Right atrium auricular region (tissue), 2 donors: Measurements from ENCODE around the gene CIAPIN1. TPM values are rescaled to one million over a fixed set of nuclear protein-coding genes. Genes with fewer than 3 reads are reported as not detected.

Experiments used
- DNase-seq: peaks from one replicate; pipeline ENCODE4 v3.0.0-alpha.2; 2019; ENCODE audit warnings: low spot score
- H3K27ac ChIP-seq, 2 donors: fragments of 200-600 bp; sonication (generic); 1 replicate in 1 of 2; 2 replicates in 1 of 2; pipeline ENCODE4 v1.5.1; 2016 to 2019
- H3K27me3 ChIP-seq, 2 donors: fragments of 200-600 bp; sonication (generic); one replicate each; pipeline versions ENCODE4 v1.5.1 to v1.6.0; 2017 to 2019
- H3K36me3 ChIP-seq: fragments of 200-600 bp; sonication (generic); one replicate; pipeline ENCODE4 v1.5.1; 2016
- H3K4me1 ChIP-seq, 2 donors: fragments of 200-600 bp; sonication (generic); one replicate each; pipeline versions ENCODE4 v1.5.1 to v1.6.0; 2017 to 2019
- H3K4me3 ChIP-seq, 2 donors: fragments of 200-600 bp; sonication (generic); 1 replicate in 1 of 2; 2 replicates in 1 of 2; pipeline ENCODE4 v1.5.1; 2017 to 2019; ENCODE audit warnings: mild to moderate bottlenecking in 1 of 2, moderate library complexity in 1 of 2
- H3K9me3 ChIP-seq, 2 donors: fragments of 200-600 bp; sonication (generic); one replicate each; pipeline ENCODE4 v1.5.1; 2019
- CTCF ChIP-seq, 2 donors: fragments of 200-600 bp; sonication (generic); IDR thresholded peaks; one replicate each; pipeline ENCODE4 v1.5.1; 2019; ENCODE audit warnings: antibody characterized with exemption in 2 of 2
- total RNA-seq, 2 donors: library from RNA; depleted of rRNA; stranded (reverse); fragments of >200 nt; gene quantifications; one replicate each; pipeline ENCODE4 v1.1.0, GENCODE V29; 2016

CIAPIN1 gene
- total RNA-seq, 2 donors from 2014 or later, result 33.0 to 34.4 TPM

GRCh38 chr16:57480754-57481230 lies 33.6 kb upstream of the CIAPIN1 start:
- Histone ChIP-seq H3K9me3 (no peaks in the 10 kb centered on the region), H3K4me3 (no peak overlapping the region), H3K36me3 (no peaks in the 10 kb centered on the region), H3K27ac (peak overlapping the region; percentile 47 to 71), H3K4me1 (peaks cover 0 to 63% of the 10 kb centered on the region in 2 donors), H3K27me3 (no peaks in the 10 kb centered on the region)
- no peak for DNase-seq
- no peak for TF ChIP-seq CTCF (IDR thresholded peaks at IDR 0.05)

DNA sequence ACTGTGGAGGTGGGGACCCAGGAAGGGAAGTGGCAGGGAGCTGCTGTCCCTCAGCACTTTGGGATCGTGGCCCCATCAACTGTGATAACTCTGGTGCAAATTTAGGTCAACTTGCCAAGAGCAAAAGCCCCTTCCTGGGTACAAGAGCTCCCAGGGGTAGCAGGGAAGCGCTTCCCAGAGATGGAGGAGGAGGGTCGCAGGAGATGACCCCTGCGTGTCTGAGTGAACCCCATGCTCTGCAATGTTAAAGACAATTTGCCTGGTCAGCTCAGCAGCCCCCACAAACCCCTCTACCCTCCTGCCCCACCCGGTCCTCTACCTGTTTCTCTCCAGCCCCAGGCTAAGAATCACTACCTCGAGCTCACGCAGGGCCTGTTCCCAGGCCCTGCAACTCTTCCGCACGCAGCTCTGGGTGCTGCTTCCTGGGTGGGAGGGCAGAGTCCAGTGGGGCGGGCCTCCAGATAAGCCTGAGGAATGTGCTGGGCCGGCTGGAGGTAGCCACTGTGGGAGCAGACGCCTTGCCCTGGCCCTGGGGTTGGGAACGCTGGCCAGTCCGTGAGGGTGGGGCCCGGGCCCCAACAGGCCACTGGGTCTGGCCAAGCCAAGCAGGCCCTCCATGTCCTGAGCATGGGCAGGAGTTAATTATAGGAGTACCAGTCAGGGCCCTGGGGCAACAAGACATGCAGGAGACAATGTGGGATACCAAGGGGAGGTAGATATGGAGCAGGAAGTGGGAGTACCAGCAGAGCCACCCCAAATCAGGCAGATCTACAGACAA lies 33.0 kb upstream of the CIAPIN1 start:
- Histone ChIP-seq H3K27ac (peak overlapping the region; percentile 47 to 71), H3K4me3 (peak overlapping the region; percentile 37 to 48), H3K4me1 (peaks cover 0 to 57% of the 10 kb centered on the region in 2 donors), H3K9me3 (no peaks in the 10 kb centered on the region), H3K36me3 (no peaks in the 10 kb centered on the region), H3K27me3 (no peaks in the 10 kb centered on the region)
- DNase-seq, result no peak
- no peak for TF ChIP-seq CTCF (IDR thresholded peaks at IDR 0.05)

DNA sequence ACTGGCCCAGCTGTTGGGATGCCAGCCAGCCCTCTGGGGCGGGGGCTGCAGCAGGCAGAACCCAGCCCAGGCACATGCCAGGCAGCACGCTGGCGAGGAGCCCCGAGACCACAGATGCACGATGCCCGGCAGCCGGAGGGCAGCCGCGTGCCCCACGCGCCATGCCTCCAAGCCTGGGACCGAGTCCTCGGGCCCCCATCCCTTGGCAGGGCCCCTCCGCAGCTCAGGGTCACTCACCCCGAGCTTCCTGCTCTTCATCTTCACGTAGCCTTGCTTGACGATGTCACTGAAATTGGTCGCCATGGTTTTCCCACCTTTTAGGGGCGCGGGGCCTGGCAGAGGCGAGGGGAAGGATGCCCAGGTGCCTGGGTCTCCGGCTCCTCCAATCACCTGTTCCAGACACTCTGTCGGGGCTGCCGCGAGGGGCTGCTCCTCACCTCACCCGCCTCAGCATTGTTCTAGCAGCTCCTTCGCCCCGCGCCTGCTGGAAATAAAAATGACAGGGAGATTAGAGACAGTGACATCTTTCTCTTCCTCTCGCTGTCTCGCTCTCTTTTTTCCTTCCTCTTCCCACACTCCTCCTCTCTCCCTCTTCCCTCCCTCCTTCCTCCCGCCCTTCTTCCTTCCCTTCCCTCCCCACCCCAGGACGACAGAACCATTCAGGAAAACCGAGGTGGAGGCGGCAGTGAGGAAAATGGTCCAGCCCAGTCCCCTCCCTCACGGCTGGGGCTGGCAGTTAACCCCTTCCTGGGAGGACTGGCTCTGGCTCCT lies 32.2 kb upstream of the CIAPIN1 start:
- no peak for TF ChIP-seq CTCF (IDR thresholded peaks at IDR 0.05)
- no peak for DNase-seq
- Histone ChIP-seq H3K4me3 (peak overlapping the region; percentile 37 to 48), H3K27ac (peak overlapping the region; percentile 47 to 71), H3K36me3 (peaks cover 4% of the 10 kb centered on the region), H3K4me1 (peaks cover 0 to 52% of the 10 kb centered on the region in 2 donors), H3K27me3 (no peaks in the 10 kb centered on the region), H3K9me3 (no peaks in the 10 kb centered on the region)

DNA sequence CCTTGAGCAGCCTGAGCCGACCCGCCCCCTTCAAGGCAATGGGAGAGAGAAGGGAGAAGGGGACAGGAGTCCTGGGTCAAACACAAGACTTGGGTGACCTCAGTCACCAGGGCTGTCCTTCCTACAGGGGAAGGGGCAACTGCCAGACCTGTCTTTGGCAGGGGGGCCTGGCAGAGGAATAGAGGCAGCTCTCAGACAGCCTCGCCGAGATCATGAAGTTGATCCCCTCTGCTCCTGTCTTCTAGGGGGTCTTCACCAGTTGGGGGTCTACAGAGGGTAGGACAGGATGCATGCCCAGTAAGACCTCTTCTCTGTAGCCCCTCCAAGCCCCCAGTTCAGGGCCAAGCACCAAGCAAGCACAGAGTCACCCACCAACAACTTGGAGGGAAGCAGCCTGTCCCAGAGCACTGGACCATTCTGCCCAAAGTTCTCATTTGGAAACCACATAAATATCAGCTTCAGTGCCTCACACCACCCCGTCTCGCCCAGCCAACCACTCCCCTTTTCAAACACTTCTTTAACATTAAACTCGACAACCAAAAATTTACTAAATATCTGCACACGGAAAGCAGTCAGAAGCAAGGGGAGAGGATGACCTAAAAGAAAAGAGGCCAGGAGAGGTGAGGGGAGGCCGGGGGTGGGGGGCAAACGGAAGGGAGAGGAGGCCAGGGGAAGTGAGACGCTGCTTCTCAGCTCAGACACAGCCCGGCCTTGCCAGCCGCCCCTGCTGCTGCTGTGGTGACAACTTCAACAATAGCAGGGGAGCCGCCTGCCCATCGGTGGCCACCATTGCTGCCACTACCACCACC lies 31.4 kb upstream of the CIAPIN1 start:
- peak overlapping the region; percentile 9 to 47 for H3K27ac ChIP-seq
- TF ChIP-seq CTCF (IDR thresholded peaks at IDR 0.05), result no peak
- no peaks in the 10 kb centered on the region for H3K27me3 ChIP-seq
- peaks cover 0 to 52% of the 10 kb centered on the region in 2 donors for H3K4me1 ChIP-seq
- no peaks in the 10 kb centered on the region for H3K9me3 ChIP-seq
- H3K36me3 ChIP-seq, result peaks cover 12% of the 10 kb centered on the region
- peak overlapping the region; percentile 37 to 48 for H3K4me3 ChIP-seq
- DNase-seq, result no peak

DNA sequence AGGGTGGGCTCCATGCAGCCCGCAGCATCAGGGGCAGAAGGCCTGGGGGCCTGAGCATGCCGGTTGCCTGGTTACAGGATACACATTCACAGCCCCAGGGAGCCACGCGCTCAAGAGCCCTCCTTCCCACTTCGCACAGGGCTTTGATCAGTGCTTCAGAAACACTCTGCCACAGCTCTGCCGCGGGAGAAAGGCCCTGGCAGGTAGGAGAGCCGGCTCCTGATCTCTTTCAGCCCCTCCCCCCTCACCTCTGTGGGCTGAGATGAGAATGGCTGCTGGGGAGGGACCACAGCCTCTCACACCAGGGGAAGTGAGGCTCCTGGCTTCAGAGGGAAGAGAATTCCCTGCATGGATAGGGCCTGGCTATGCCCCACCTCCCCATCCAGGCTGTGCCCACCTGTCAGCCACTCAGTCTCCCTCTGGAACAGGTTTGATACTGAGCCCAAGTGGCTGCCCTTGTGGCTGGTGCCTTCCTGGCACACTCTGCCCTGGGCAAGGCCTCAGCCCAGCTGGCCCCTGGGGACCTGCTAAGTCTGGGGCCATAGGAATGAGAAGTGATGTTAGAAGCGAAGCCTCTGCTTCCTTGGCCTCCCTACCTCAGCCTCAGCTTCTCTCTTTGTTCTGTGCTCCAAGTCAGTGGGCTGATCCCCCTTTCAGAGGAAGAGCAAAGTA lies 30.5 kb upstream of the CIAPIN1 start:
- Histone ChIP-seq H3K27me3 (no peaks in the 10 kb centered on the region), H3K36me3 (peaks cover 22% of the 10 kb centered on the region), H3K9me3 (no peaks in the 10 kb centered on the region), H3K4me1 (peaks cover 0 to 52% of the 10 kb centered on the region in 2 donors), H3K4me3 (no peak overlapping the region), H3K27ac (no peak overlapping the region)
- no peak for DNase-seq
- no peak for TF ChIP-seq CTCF (IDR thresholded peaks at IDR 0.05)
